Stimulated activated CD4-positive, alpha-beta T cell treated with anti-CD3 and anti-CD28 coated beads, Interleukin-1b, Interleukin-23, amount 100 ng/mL, for 24 hours (primary cell): ENCODE results near the gene SLC6A3.

Source experiments
- DNase-seq, 4 experiments: peaks; one replicate each; pipeline ENCODE4 v3.0.0-alpha.2; 2020; ENCODE audit warnings: low read depth in 4 of 4, low spot score in 1 of 4

The SLC6A3 gene

GRCh38 chr5:1356873-1357787 lies 88.1 kb downstream of the SLC6A3 start:
- no peak for DNase-seq

- no peak for DNase-seq
These were observed 90.7 kb downstream of the SLC6A3 start for GRCh38 chr5:1354576-1354975.

GRCh38 chr5:1352231-1353219 lies 92.7 kb downstream of the SLC6A3 start:
- DNase-seq: no peak

GRCh38 chr5:1351156-1351555 lies 94.1 kb downstream of the SLC6A3 start:
- no peak for DNase-seq

GRCh38 chr5:1349246-1349645 lies 96.0 kb downstream of the SLC6A3 start:
- DNase-seq: no peak

GRCh38 chr5:1348986-1349245 lies 96.3 kb downstream of the SLC6A3 start:
- no peak for DNase-seq

- no peak for DNase-seq
These were observed 97.7 kb downstream of the SLC6A3 start for GRCh38 chr5:1347571-1347970.

GRCh38 chr5:1346627-1347440 lies 98.4 kb downstream of the SLC6A3 start:
- DNase-seq: no peak

- no peak for DNase-seq
These were observed 99.2 kb downstream of the SLC6A3 start for GRCh38 chr5:1345876-1346626.

GRCh38 chr5:1344975-1345838 lies 100.0 kb downstream of the SLC6A3 start, which contains the start of gene CLPTM1L:
TSS of gene CLPTM1L (minus strand) at chr5:1345099. CDS start at chr5:1344841, 258 bp downstream.
- DNase-seq: peak; percentile 70 to 84 (median 79)

GRCh38 chr5:1343931-1344901 lies 101.0 kb downstream of the SLC6A3 start:
- DNase-seq: no peak

GRCh38 chr5:1343315-1343751 lies 101.9 kb downstream of the SLC6A3 start:
- no peak for DNase-seq
